ENCODE measurements around the gene WWP2.

Gene WWP2

DNA sequence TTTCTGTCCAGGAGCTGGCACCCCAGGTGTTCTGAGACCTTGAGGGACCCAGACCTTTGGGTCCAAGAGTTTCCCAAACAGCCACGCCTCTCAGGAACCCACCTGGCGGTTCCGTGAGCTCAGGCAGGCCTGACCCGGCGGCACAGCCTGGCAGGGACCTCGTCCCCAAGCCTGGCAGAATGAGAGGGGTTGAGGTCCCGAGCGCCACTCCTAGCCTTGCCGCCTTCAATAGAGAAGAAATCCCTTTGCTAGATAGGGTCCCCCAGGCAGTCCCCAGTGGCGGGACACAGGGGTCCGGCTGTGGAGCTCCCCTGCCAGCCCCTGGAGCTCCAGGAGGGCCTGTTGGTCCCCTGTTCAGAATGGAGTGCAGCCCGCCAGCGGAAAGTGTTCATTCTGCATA lies 178.5 kb downstream of the WWP2 start:
- Histone ChIP-seq H3K9me3 (ENCODE audit: insufficient read depth, low read depth, low read length) (no peaks in the 10 kb centered on the region), H3K9ac (ENCODE audit: low read depth, low read length, poor library complexity, severe bottlenecking) (no peak overlapping the region), H3K4me2 (ENCODE audit: low read depth, low read length, poor library complexity, severe bottlenecking) (no peak overlapping the region), H3K4me3 (ENCODE audit: low read length, poor library complexity, severe bottlenecking) (no peak overlapping the region), H3K4me1 (ENCODE audit: insufficient read depth, low read length, poor library complexity, severe bottlenecking) (no peaks in the 10 kb centered on the region), H3K27me3 (ENCODE audit: insufficient read depth, low read length, poor library complexity, severe bottlenecking) (no peaks in the 10 kb centered on the region), H4K20me1 (ENCODE audit: insufficient read depth, low read length, poor library complexity, severe bottlenecking) (no peaks in the 10 kb centered on the region), H3K79me2 (ENCODE audit: insufficient read depth, low read length) (no peaks in the 10 kb centered on the region), H3K9me2 (replicated peaks; ENCODE audit: low read depth, low read length) (no peaks in the 10 kb centered on the region), H2AFZ (ENCODE audit: low read length) (no peak overlapping the region), H3F3A (ENCODE audit: low read depth) (no peaks in the 10 kb centered on the region), H3K36me3 (ENCODE audit: insufficient read depth, low read length) (peaks cover 5% of the 10 kb centered on the region; the same call in 1 of the 2 replicates)
- TF ChIP-seq EZH2phosphoT487 (IDR thresholded peaks at IDR 0.05; ENCODE audit: borderline replicate concordance) = no peak

DNA sequence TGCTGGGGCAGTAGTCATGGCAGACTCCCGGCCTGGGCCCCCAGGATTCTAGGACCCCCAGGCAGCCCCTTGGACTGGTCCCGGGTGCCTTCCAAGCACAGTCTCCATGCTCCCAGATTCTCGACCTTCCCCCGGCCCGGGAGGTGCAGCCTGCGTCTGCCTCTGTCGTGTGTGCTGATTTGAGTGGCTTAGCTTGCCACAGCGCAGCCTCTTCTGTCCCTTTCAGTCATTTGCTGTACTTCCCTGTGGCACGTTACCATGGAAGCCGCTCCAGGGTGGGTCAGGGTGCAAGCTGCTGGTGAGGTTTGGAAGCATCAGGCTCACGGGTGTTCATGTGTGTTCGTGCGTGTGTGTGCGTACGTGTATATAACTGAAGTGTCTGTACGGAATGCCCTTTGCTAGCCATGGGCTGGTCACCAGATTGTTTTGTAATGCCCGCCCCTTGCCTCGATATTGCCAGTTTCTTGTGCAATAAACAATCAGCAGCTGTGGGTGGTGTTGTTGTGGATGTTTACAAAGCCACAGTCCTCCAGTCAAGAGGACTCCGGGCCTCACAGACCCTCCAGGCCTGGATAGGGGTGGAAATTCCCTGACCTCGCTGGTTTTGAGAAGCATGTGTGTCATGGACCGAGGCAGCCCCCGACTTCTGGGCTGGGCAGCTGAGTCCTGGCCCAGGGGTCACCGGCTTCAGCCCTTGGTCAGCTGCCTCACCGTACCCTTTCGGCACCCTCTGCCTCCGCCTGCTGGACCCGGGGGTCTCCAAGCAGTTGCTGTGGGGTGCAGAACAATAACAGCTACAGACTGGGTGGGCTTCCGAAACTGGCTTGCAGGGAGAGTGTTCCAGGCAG lies 179.3 kb downstream of the WWP2 start:
- Histone ChIP-seq H3K4me1 (ENCODE audit: insufficient read depth, low read length, poor library complexity, severe bottlenecking) (no peaks in the 10 kb centered on the region), H3K27me3 (ENCODE audit: insufficient read depth, low read length, poor library complexity, severe bottlenecking) (no peaks in the 10 kb centered on the region), H3K4me3 (ENCODE audit: low read length, poor library complexity, severe bottlenecking) (no peak overlapping the region), H4K20me1 (ENCODE audit: insufficient read depth, low read length, poor library complexity, severe bottlenecking) (no peaks in the 10 kb centered on the region), H3K36me3 (ENCODE audit: insufficient read depth, low read length) (peaks cover 5% of the 10 kb centered on the region; the same call in 1 of the 2 replicates), H3K4me2 (ENCODE audit: low read depth, low read length, poor library complexity, severe bottlenecking) (no peak overlapping the region), H3K79me2 (ENCODE audit: insufficient read depth, low read length) (no peaks in the 10 kb centered on the region), H3K9me3 (ENCODE audit: insufficient read depth, low read depth, low read length) (no peaks in the 10 kb centered on the region), H3K9ac (ENCODE audit: low read depth, low read length, poor library complexity, severe bottlenecking) (no peak overlapping the region), H3K9me2 (replicated peaks; ENCODE audit: low read depth, low read length) (no peaks in the 10 kb centered on the region), H2AFZ (ENCODE audit: low read length) (no peak overlapping the region), H3F3A (ENCODE audit: low read depth) (no peaks in the 10 kb centered on the region)
- no peak for TF ChIP-seq EZH2phosphoT487 (IDR thresholded peaks at IDR 0.05; ENCODE audit: borderline replicate concordance)
- TF ChIP-seq, protein P1, sequence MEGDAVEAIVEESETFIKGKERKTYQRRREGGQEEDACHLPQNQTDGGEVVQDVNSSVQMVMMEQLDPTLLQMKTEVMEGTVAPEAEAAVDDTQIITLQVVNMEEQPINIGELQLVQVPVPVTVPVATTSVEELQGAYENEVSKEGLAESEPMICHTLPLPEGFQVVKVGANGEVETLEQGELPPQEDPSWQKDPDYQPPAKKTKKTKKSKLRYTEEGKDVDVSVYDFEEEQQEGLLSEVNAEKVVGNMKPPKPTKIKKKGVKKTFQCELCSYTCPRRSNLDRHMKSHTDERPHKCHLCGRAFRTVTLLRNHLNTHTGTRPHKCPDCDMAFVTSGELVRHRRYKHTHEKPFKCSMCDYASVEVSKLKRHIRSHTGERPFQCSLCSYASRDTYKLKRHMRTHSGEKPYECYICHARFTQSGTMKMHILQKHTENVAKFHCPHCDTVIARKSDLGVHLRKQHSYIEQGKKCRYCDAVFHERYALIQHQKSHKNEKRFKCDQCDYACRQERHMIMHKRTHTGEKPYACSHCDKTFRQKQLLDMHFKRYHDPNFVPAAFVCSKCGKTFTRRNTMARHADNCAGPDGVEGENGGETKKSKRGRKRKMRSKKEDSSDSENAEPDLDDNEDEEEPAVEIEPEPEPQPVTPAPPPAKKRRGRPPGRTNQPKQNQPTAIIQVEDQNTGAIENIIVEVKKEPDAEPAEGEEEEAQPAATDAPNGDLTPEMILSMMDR (conservative IDR thresholded peaks at IDR 0.05; ENCODE audit: low read length) = no peak

DNA sequence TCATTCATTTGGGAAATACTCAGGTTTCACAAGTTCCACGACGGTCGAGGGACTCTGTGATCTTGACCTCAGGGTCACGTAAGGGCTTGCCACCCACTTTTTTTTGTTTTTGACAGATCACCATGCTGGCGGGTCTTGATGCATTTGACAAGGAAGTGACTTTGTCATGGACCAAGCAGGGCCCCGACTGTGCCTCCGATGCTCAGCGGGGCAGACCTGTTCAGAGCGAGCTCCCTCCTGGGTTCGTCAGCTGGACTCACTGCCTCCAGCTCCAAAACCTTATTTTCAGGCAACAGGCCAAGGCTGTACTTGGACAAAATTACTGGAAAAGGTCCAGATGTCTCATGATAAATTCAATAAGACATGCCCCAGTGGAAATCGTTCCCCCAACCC lies 180.0 kb downstream of the WWP2 start:
- H3K36me3 ChIP-seq (ENCODE audit: insufficient read depth, low read length) = peaks cover 5% of the 10 kb centered on the region; the same call in 1 of the 2 replicates
- no peak overlapping the region for H3K4me2 ChIP-seq (ENCODE audit: low read depth, low read length, poor library complexity, severe bottlenecking)
- no peaks in the 10 kb centered on the region for H4K20me1 ChIP-seq (ENCODE audit: insufficient read depth, low read length, poor library complexity, severe bottlenecking)
- H3K9ac ChIP-seq (ENCODE audit: low read depth, low read length, poor library complexity, severe bottlenecking) = no peak overlapping the region
- no peaks in the 10 kb centered on the region for H3K79me2 ChIP-seq (ENCODE audit: insufficient read depth, low read length)
- no peak overlapping the region for H2AFZ ChIP-seq (ENCODE audit: low read length)
- no peak for TF ChIP-seq EZH2phosphoT487 (IDR thresholded peaks at IDR 0.05; ENCODE audit: borderline replicate concordance)
- TF ChIP-seq, protein P1 (conservative IDR thresholded peaks at IDR 0.05; ENCODE audit: low read length) = no peak
- H3F3A ChIP-seq (ENCODE audit: low read depth) = no peaks in the 10 kb centered on the region
- H3K4me1 ChIP-seq (ENCODE audit: insufficient read depth, low read length, poor library complexity, severe bottlenecking) = no peaks in the 10 kb centered on the region
- no peaks in the 10 kb centered on the region for H3K27me3 ChIP-seq (ENCODE audit: insufficient read depth, low read length, poor library complexity, severe bottlenecking)
- H3K4me3 ChIP-seq (ENCODE audit: low read length, poor library complexity, severe bottlenecking) = no peak overlapping the region
- H3K9me3 ChIP-seq (ENCODE audit: insufficient read depth, low read depth, low read length) = no peaks in the 10 kb centered on the region
- no peaks in the 10 kb centered on the region for H3K9me2 ChIP-seq (replicated peaks; ENCODE audit: low read depth, low read length)
